Choroid plexus epithelial cell (primary cell): ENCODE data around the gene ZNF836.
"Not testable (repeated sequence)": the region's sequence is repeated elsewhere in the genome, so short reads cannot be mapped to it uniquely, and the experiment has no call there.

Source experiments
- DNase-seq: peaks from one replicate; pipeline ENCODE4 v3.0.0-alpha.2; 2010; ENCODE audit warnings: low read depth
- H3K4me3 ChIP-seq: 2 replicates; pipeline ENCODE4 v1.5.1; 2011; ENCODE audit warnings: low read depth, mild to moderate bottlenecking, control low read depth, low read length, moderate library complexity
- CTCF ChIP-seq: conservative IDR thresholded peaks from 2 replicates; pipeline ENCODE4 v1.5.1; 2011; ENCODE audit warnings: low read depth, mild to moderate bottlenecking, control low read depth, inconsistent platforms, low read length, moderate library complexity

The ZNF836 gene

GRCh38 chr19:52212572-52213255, 41.3 kb upstream of the ZNF836 start:
- no peak for TF ChIP-seq CTCF

GRCh38 chr19:52211926-52212571, 40.6 kb upstream of the ZNF836 start:
- H3K4me3 ChIP-seq, result no peak overlapping the region

More at GRCh38 chr19:52212572-52213255, 41.3 kb upstream of the ZNF836 start:
- H3K4me3 ChIP-seq, result no peak overlapping the region
- DNase-seq, result no peak

GRCh38 chr19:52211203-52211602, 39.8 kb upstream of the ZNF836 start:
- H3K4me3 ChIP-seq, result no peak overlapping the region
- no peak for TF ChIP-seq CTCF
- DNase-seq, result no peak

More at GRCh38 chr19:52211926-52212571, 40.6 kb upstream of the ZNF836 start:
- no peak for TF ChIP-seq CTCF
- DNase-seq, result no peak

- no peak for TF ChIP-seq CTCF
- no peak for DNase-seq
- no peak overlapping the region for H3K4me3 ChIP-seq
Measured at GRCh38 chr19:52206481-52206880, 35.1 kb upstream of the ZNF836 start.

- not testable (repeated sequence) for DNase-seq, H3K4me3 ChIP-seq
Measured at GRCh38 chr19:52200755-52201391, 29.5 kb upstream of the ZNF836 start.

- no peak for TF ChIP-seq CTCF
- DNase-seq, result peak; percentile 90
- no peak overlapping the region for H3K4me3 ChIP-seq
Measured at GRCh38 chr19:52200044-52200443, 28.6 kb upstream of the ZNF836 start.

GRCh38 chr19:52198678-52199077, 27.3 kb upstream of the ZNF836 start:
- H3K4me3 ChIP-seq, result no peak overlapping the region
- TF ChIP-seq CTCF, result no peak

More at GRCh38 chr19:52198678-52199077, 27.3 kb upstream of the ZNF836 start:
- no peak for DNase-seq
